ENCODE results near the gene STXBP4. TPM values are rescaled to one million over a fixed set of nuclear protein-coding genes. Genes with fewer than 3 reads are reported as not detected.

Gene STXBP4
- total RNA-seq, 3 donors from 2014 or later (not counting 1 experiment from before 2014, with no cell fraction given), result 4.9 to 10.3 (median 7.6) TPM

- Histone ChIP-seq H3K9me3 (ENCODE audit: control insufficient read depth, insufficient read depth, low read length) (no peaks in the 10 kb centered on the region), H3K4me1 (ENCODE audit: control insufficient read depth, insufficient read depth, low read length) (no peaks in the 10 kb centered on the region), H3K27ac (ENCODE audit: low read length) (no peak overlapping the region), H3K27me3 (ENCODE audit: control insufficient read depth, insufficient read depth, low read length) (no peaks in the 10 kb centered on the region), H3K36me3 (ENCODE audit: control insufficient read depth, insufficient read depth, low read length) (no peaks in the 10 kb centered on the region), H3K4me3 (ENCODE audit: low read length) (no peak overlapping the region)
- ATAC-seq (no peak), DNase-seq (no peak)
- H3K27me3 Mint-ChIP-seq (ENCODE audit: low read depth in 2 of 2), result peaks cover 0 to 9% of the 10 kb centered on the region in 2 donors
- intact Hi-C loops (cut with micrococcal nuclease), result no loop called here
- no peak overlapping the region for H3K4me3 Mint-ChIP-seq
- 62% methylated on average over 1 of the region's 2 CpGs for WGBS (ENCODE audit: insufficient coverage)
- H3K9me3 Mint-ChIP-seq, result no peaks in the 10 kb centered on the region
- H3K36me3 Mint-ChIP-seq, result no peaks in the 10 kb centered on the region
- peaks cover 6 to 23% of the 10 kb centered on the region in 2 donors for H3K4me1 Mint-ChIP-seq
- TF ChIP-seq CTCF (IDR thresholded peaks at IDR 0.05), result no peak
- H3K27ac Mint-ChIP-seq, result no peak overlapping the region
Observed at GRCh38 chr17:54947396-54947795, 21.2 kb upstream of the STXBP4 start.

DNA sequence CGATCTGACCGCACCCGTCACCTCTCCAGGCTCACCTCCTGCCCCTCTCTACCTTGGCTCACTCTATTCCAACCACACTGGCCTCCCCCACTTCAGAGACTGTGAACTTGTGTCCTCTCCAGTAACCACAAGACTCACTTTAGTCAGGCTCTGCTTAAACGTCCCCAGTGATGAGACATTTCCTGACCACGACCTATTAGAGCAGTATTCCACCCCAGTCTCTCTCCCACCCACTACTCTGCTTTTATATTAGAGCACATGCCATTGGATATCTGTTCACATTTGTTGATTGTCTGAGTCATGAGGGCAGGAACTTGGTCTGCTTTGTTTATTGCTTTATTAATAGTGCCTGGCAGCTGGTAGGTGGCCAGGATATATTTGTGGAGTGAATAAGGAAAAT is 20.2 kb upstream of the STXBP4 start:
- TF ChIP-seq CTCF (IDR thresholded peaks at IDR 0.05), result no peak
- H3K27ac Mint-ChIP-seq, result no peak overlapping the region
- Histone ChIP-seq H3K4me3 (ENCODE audit: low read length) (no peak overlapping the region), H3K27me3 (ENCODE audit: control insufficient read depth, insufficient read depth, low read length) (no peaks in the 10 kb centered on the region), H3K36me3 (ENCODE audit: control insufficient read depth, insufficient read depth, low read length) (no peaks in the 10 kb centered on the region), H3K27ac (ENCODE audit: low read length) (no peak overlapping the region), H3K9me3 (ENCODE audit: control insufficient read depth, insufficient read depth, low read length) (no peaks in the 10 kb centered on the region), H3K4me1 (ENCODE audit: control insufficient read depth, insufficient read depth, low read length) (no peaks in the 10 kb centered on the region)
- peaks cover 6 to 23% of the 10 kb centered on the region in 2 donors for H3K4me1 Mint-ChIP-seq
- H3K36me3 Mint-ChIP-seq, result no peaks in the 10 kb centered on the region
- no peaks in the 10 kb centered on the region for H3K9me3 Mint-ChIP-seq
- ATAC-seq, result peak; percentile 41 to 64 (median 52)
- WGBS (ENCODE audit: insufficient coverage), result 28% methylated on average over 5 of the region's 5 CpGs
- DNase-seq, result no peak
- intact Hi-C loops (cut with micrococcal nuclease), result no loop called here
- H3K4me3 Mint-ChIP-seq, result no peak overlapping the region
- peaks cover 0 to 9% of the 10 kb centered on the region in 2 donors for H3K27me3 Mint-ChIP-seq (ENCODE audit: low read depth in 2 of 2)

GRCh38 chr17:54950116-54950515 is 18.4 kb upstream of the STXBP4 start:
- Mint-ChIP-seq H3K4me1 (peaks cover 6 to 17% of the 10 kb centered on the region in 2 donors), H3K9me3 (no peaks in the 10 kb centered on the region), H3K27me3 (ENCODE audit: low read depth in 2 of 2) (peaks cover 0 to 9% of the 10 kb centered on the region in 2 donors), H3K4me3 (no peak overlapping the region), H3K36me3 (no peaks in the 10 kb centered on the region), H3K27ac (no peak overlapping the region)
- WGBS (ENCODE audit: insufficient coverage), result 100% methylated on average over 2 of the region's 2 CpGs
- no peaks in the 10 kb centered on the region for H3K4me1 ChIP-seq (ENCODE audit: control insufficient read depth, insufficient read depth, low read length)
- H3K27ac ChIP-seq (ENCODE audit: low read length), result no peak overlapping the region
- DNase-seq, result no peak
- ATAC-seq, result no peak
- intact Hi-C loops (cut with micrococcal nuclease), result no loop called here
- no peaks in the 10 kb centered on the region for H3K27me3 ChIP-seq (ENCODE audit: control insufficient read depth, insufficient read depth, low read length)
- H3K9me3 ChIP-seq (ENCODE audit: control insufficient read depth, insufficient read depth, low read length), result no peaks in the 10 kb centered on the region
- no peaks in the 10 kb centered on the region for H3K36me3 ChIP-seq (ENCODE audit: control insufficient read depth, insufficient read depth, low read length)
- no peak for TF ChIP-seq CTCF (IDR thresholded peaks at IDR 0.05)
- no peak overlapping the region for H3K4me3 ChIP-seq (ENCODE audit: low read length)

DNA sequence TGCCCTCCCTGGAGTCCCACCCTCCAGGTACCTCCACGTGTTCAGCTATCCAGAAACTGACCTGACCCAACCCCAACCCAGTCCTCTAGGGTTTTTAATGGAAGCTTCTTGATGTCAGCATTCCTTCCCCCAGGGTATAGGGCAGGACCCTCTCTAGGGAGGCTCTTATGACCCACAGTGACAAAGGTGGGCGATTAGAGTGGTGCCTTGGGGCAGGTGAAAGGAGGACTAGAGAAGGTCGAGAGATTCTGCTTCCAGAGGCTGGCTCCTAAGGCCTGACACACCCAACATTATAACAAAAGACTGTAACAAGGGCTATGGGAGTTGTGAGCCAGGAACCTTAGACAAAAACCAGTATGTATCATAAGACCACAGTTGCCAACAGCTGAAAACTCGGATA is 17.3 kb upstream of the STXBP4 start:
- no peak for ATAC-seq
- no peak overlapping the region for H3K4me3 ChIP-seq (ENCODE audit: low read length)
- no peak overlapping the region for H3K27ac Mint-ChIP-seq
- H3K27me3 ChIP-seq (ENCODE audit: control insufficient read depth, insufficient read depth, low read length), result no peaks in the 10 kb centered on the region
- no peak for TF ChIP-seq CTCF (IDR thresholded peaks at IDR 0.05)
- no peaks in the 10 kb centered on the region for H3K4me1 ChIP-seq (ENCODE audit: control insufficient read depth, insufficient read depth, low read length)
- intact Hi-C loops (cut with micrococcal nuclease), result no loop called here
- H3K27me3 Mint-ChIP-seq (ENCODE audit: low read depth in 2 of 2), result peaks cover 0 to 9% of the 10 kb centered on the region in 2 donors
- no peak for DNase-seq
- no peaks in the 10 kb centered on the region for H3K36me3 ChIP-seq (ENCODE audit: control insufficient read depth, insufficient read depth, low read length)
- no peaks in the 10 kb centered on the region for H3K9me3 ChIP-seq (ENCODE audit: control insufficient read depth, insufficient read depth, low read length)
- no peak overlapping the region for H3K4me3 Mint-ChIP-seq
- no peaks in the 10 kb centered on the region for H3K36me3 Mint-ChIP-seq
- H3K9me3 Mint-ChIP-seq, result no peaks in the 10 kb centered on the region
- peaks cover 6 to 9% of the 10 kb centered on the region in 2 donors for H3K4me1 Mint-ChIP-seq
- WGBS (ENCODE audit: insufficient coverage), result 98% methylated on average over 4 of the region's 4 CpGs
- no peak overlapping the region for H3K27ac ChIP-seq (ENCODE audit: low read length)
